HG03442 (cell line): Measurements from ENCODE around the gene MFRP.
A peak's percentile ranks its signal among the peaks of the same experiment; 100 is the strongest.
"Not testable (repeated sequence)": the region's sequence is repeated elsewhere in the genome, so short reads cannot be mapped to it uniquely, and the experiment has no call there.

Experiments used
- ATAC-seq: cut with Tn5 transposase; IDR thresholded peaks from one replicate; pipeline ENCODE4 v1.9.1; 2021; ENCODE audit warnings: mild to moderate bottlenecking, moderate library complexity; ENCODE audit not compliant: unreplicated experiment

MFRP gene

GRCh38 chr11:119346605-119347004 lies at the start of gene MFRP:
MFRP (minus strand) TSS chr11:119346705; CDS start chr11:119346513, 192 bp downstream.
- ATAC-seq: no peak

GRCh38 chr11:119391275-119391674 lies 44.8 kb upstream of the MFRP start:
- ATAC-seq: no peak

GRCh38 chr11:119389611-119390254 lies 43.2 kb upstream of the MFRP start:
- ATAC-seq: no peak

- no peak for ATAC-seq
Measured at GRCh38 chr11:119388103-119388502, 41.6 kb upstream of the MFRP start.

GRCh38 chr11:119384332-119384731 lies 37.8 kb upstream of the MFRP start:
- ATAC-seq: no peak

GRCh38 chr11:119382513-119382912 lies 36.0 kb upstream of the MFRP start:
- ATAC-seq: not testable (repeated sequence)

GRCh38 chr11:119382101-119382500 lies 35.6 kb upstream of the MFRP start:
- ATAC-seq: no peak

GRCh38 chr11:119381181-119381988 lies 34.9 kb upstream of the MFRP start, which contains the start of gene USP2:
USP2 (minus strand) TSS chr11:119381690; CDS start chr11:119373480, 8,210 bp downstream.
- peak; percentile 94 for ATAC-seq

- no peak for ATAC-seq
Measured at GRCh38 chr11:119380827-119381180, 34.3 kb upstream of the MFRP start.

- ATAC-seq: no peak
Measured at GRCh38 chr11:119380160-119380826, 33.8 kb upstream of the MFRP start.

GRCh38 chr11:119378851-119379465 lies 32.5 kb upstream of the MFRP start:
- ATAC-seq: no peak

- ATAC-seq: no peak
Measured at GRCh38 chr11:119377961-119378667, 31.6 kb upstream of the MFRP start.

GRCh38 chr11:119377112-119377901 lies 30.8 kb upstream of the MFRP start:
- no peak for ATAC-seq

GRCh38 chr11:119376197-119376847 lies 29.8 kb upstream of the MFRP start:
- ATAC-seq: no peak

- no peak for ATAC-seq
Measured at GRCh38 chr11:119375337-119376196, 29.1 kb upstream of the MFRP start.

- ATAC-seq: no peak
Measured at GRCh38 chr11:119374632-119375336, 28.3 kb upstream of the MFRP start.

- ATAC-seq: no peak
Measured at GRCh38 chr11:119373921-119374631, 27.6 kb upstream of the MFRP start.
